Stimulated activated CD4-positive, alpha-beta T cell treated with anti-CD3 and anti-CD28 coated beads, Interleukin-2, amount 100 ng/mL, for 4 hours (primary cell): ENCODE results near the gene MACIR.
A peak's percentile ranks its signal among the peaks of the same experiment; 100 is the strongest.

Experiments used
- DNase-seq: peaks from one replicate; pipeline ENCODE4 v3.0.0-alpha.2; 2020; ENCODE audit warnings: low read depth

MACIR gene

DNA sequence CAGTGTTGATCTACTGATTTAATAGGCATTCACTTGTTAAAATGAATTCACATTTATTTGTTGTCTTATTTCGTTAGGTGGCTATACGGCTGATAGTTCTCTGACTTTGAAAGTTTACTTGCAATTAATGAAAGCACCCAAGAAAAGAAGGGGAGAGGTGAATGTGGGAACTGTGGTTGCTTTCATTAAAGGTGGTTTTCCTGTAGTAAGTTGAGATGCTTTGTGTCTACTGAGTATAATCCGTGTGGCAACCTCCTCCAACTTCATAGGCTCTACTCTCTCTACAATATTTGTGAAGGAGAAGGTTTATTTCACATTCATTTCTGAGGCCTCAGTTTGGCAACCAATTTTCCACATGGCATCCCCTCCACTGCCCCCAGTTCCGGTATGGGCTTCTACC lies 12.8 kb upstream of the MACIR start:
- no peak for DNase-seq

DNA sequence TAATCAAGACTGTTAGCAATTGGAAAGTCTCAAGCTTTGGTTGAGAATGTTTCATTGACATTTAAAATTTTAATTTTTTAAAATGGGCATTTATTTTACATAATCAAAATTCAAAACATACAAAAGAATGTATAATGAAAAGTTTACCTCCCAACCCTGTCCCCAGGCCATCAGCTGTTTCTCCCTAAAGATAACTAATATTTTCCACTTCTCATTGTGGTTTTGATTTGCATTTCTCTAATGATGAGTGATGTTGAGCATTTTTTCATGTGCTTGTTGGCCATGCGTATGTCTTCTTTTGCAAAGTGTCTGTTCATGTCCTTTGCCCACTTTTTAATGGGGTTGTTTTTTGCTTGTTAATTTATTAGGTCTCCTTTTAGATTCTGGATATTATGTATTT lies 11.4 kb upstream of the MACIR start:
- no peak for DNase-seq

DNA sequence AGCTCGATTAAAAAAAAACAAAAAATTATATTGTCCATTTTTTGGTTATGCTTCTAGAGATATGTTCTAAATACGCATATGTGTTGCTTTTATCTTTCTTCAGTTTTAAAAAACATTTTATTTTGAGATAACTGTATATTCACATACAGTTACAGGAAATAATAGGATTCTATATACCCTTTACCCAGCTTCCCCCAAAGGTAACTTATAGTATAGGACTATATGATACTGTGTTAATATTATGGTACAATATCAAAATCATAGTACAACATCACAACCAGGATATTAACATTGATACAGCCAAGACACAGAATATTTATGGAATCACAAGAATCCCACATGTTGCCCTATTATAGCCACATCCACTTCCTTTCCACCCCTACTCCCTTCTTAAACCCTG lies 9.5 kb upstream of the MACIR start:
- no peak for DNase-seq

DNA sequence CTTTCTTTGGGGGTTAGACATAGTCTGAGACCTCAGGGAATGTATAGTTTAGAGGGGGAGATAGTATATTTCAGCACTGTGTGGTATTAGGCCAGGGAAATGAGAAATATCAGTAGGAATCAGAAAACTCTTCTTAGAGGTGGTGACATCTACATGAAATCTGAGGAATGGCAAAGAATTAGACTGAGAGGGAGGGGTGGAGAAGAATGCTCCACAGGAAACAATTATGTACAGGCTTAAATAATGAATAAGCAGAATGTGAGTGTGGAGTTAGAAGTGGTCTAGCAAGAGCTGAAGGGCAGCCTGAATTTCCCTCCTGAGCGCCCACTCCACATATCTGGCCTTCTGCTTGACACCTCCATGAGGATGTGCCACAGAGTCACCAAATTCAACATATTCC lies 3.6 kb upstream of the MACIR start:
- no peak for DNase-seq

DNA sequence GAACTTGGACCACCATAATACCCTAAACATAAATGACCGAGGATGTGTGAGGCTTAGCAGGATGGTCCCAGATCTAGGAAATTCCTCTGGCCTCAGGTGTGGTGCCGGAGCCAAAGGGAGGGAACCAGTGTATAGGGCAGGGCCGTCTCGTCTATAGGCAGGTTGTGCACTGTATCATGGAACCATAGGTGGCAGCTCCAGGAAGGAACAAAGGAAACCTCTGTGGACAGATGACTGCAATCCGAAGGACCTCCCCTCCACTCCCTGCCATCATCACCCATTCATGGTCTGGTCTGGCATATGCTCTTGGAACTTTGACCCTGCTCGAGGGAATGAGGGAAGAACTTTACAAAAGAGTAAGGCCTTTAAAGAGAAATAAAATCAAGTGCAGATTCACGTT lies 2.9 kb upstream of the MACIR start:
- DNase-seq: no peak

DNA sequence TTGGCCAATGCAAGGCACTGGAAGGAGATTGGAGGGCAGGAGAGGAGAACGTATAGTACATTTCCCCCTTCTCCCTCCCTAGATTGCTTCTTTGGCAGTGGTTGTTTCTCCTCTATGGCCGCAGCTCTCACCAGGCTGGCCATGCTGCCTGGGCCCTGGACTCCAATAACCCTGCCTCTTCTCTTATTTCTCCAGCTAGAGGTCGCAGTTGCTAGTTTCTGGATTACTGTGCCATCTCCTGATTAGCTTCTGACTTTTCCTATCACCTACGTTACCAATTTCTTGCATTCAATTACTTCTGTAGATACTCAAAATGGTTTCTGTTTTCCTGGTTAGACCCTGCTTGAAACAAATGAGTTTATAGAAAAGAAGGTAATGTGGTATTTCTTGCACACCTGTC lies 2.4 kb upstream of the MACIR start:
- DNase-seq: no peak

DNA sequence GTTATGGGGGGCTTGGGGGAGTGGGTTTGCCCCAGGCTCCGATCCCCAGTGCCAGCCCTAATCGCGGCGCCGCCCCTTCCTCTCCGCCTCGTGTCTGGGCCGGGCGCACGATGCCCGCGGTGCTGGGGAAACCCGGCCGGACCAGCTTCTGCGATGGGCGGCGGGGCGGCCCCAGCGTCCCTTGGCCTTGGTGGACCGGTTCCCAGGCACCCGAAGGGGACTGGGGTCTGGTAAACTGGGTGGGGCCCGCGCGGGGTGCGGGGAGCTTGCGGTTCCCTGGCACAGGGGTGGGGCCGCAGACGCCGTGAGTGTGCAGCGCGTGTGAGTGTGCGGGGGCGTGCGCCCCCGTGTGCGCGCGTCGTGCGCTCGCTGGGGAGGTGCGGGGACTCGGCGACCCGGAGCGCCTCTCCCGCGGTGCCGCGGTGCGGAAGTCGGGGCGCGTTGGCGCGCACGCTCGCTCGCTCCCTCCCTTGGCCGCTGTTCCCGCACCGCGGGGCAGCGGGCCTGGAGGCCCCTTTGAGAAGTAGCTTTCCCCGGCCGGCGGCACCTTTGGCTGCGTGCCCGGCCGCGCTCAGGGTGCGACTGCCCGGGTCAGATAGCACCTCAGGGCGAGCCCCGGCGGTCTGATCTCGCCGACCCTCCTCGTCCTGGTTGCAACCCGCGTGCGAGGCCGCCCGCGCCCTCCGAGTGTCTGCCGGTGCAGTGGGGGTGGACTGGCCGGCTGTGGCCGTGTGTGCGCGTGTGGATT lies 568 bp downstream of the MACIR start:
- peak; percentile 62 for DNase-seq

DNA sequence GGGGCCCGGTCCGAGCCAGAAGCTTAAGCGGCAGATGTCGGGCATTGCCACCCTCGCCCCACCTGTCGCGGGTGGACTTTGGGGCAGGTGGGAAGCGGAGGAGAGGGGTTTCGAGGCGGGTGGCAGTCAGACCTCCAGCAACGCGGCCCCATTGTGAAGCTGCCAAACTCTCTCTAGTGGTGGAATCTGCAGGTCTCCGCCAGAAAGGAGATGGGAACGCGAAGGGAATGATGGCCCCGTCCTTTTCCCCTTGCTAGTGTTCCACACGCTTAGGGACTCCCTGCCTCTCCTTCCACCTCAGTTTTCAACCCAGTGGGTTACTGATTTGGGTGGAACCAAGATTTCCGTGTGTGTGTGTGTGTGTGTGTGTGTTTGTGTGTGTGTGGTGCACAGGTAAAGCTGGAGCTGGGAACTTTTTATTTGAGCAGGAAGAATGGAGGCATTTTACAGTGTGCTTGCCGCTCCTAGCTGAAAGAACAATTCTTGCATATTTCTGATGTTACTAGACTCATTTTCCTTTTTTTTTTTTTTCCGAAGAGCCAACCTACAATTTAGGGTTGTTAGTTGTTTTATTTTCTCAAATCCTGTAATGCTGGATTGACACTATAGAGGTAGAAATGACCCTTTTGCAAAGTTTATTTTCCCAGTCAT lies 1.3 kb downstream of the MACIR start:
- DNase-seq: no peak

DNA sequence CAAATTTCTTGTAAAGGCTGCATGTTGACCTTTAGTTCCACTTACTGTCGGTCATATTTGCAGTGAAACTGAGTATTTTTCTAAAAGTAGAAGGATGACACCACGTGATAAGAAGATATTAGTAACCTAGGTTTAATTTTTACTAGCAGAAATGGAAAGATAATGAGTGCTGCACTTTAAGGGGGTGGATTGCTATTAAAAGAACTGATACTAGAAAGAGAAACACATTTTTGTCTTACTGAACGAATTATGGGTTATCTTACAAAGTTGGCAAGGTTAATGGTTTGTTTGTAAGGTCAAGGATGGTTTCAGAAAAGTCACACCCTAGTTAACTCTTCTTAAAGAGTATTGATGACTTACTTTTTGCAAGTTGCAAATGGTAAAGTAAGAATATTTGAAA lies 2.4 kb downstream of the MACIR start:
- no peak for DNase-seq

DNA sequence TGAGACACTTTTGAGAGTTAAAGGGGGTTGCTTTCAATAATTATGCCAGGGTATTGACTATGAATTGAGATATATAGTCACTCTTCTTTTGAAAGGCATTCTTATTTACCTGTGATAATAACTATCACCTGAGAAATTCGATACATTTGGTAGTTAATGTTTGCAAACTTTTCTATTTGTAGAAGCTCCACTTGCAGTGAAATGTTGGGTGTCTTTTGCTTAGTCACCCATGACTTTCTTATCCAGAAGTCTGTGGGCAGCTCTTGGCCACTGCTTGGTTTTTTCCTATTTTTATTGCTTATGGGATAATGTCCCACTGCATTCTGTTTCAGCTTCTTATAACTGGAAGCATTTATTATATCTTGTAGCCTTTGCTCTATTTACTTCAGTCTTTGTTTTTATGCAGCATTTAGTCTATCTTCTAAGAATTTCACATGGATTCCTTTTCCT lies 3.9 kb downstream of the MACIR start:
- no peak for DNase-seq

DNA sequence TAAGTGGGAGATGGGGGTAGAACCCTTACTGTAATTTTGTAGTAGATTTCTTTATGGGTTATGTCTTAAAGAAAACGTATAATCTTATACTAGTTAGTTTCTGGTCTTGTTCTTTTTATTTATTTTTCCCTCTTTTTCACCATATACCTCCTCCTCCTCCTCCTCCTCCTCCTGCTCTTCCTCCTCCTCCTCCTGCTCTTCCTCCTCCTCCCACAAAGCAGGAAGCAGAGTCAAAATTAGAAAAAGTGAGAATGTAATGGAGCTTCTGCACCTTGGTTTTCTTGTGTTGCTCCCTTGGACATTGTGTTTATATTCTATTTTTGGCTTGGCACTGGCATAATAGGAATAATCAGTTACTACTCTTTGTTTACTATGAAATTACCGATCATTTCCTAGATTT lies 4.5 kb downstream of the MACIR start:
- DNase-seq: no peak

DNA sequence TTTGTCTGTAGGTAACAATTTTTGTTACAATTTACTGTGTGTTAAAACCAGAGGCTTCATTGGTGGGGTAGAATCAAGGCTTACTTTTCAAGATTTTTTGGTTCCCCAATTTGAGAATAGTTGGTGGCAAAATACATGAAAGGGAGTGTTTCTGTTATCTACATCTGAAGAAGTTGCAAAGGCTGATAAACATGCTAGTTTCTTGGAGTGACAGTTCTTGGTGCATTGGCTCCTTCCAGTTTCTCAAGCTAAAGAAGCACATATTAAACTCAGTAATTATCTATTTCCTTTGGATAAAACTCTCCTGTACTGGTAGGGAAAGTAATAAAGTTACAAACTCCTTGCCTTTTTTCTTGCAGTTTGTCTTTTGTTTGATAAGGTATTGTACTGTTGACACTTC lies 5.9 kb downstream of the MACIR start:
- DNase-seq: no peak

DNA sequence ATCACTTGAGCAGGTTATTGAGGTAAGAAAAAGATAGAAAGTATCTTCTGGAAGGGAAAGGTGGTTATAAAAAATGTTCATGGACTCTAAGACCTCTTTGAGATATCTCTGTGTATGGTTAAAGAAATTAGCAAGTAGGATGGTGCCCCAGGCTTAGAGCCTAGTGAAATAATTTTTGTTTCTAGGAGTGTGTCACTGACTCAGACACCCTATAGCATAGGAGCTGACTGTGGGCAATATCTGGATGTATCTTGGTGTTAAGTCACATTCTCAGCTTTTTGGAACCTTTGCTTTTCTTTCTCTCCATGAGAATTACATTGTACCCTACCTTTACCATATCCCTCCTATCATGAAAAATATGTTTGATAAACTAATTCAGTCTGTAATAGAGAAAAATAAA lies 12.0 kb downstream of the MACIR start:
- no peak for DNase-seq

DNA sequence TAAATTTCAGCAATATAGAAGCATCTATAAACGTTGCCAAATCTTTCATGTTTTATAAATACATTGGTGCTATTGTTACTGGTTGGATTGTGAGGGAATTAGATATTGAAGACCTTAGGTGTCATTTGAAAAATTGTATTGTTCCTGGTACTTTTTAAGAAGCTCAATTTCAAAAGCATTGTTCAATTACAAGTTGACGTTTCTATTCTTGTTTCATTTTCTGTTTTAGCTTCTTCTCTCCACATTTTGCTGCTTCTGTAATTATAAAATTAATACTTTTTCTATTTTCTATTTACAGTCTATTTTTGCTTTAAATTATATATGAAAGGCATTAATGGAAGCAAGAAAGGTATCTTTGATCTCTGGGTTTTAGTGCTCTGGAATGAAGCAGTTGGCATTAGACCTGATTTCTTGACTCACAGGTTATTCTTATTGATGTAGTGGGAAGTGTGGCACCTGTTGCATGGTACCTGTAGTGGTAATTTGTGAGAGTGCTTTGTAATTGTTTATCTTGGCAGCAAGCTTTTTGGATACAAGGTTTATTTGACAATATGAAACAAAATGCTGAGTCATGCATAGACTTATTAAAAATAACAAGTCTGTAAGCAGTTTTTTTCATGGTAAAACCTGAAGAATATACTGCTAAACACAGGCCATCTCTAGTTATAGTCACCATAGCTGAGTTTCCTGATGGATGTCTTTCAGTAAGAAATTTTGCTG lies 13.2 kb downstream of the MACIR start:
- no peak for DNase-seq

DNA sequence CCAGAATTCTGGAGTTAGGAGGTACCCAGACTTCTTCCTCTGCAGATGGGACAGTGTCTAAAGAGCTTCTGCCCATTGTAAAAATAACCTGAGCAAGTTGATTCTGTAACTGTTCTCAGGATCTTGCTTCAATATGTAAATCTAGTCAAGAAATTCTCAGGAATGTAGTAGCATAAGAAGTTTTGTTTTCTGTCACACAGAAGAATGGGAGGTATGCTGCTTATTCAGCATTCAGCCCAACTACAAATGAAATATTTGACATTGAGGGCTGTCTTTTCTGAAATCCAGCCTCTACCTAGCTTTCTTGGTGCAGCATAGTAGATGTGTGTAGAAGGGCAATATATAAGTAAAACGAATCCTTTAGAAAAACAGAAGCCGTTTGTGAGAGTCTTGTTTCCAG lies 13.8 kb downstream of the MACIR start:
- no peak for DNase-seq

DNA sequence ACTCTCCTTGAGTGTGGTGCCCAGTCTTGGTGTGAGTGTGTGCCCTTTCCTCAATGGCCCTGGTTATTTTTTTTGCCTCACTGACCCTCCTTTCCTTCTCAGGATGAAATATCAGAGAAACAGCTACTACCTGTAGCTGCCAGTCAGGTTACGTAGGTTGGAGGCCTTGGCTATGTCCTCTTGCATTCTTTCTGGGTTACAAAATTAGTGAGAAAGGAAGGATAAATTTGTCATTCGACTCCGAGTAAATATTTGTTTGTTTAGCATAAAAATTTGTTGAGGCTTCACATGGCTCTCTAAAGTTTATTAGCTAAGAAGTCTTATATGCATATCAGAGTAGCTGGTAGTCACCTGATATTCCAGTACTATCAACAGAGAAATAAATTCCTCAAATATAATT lies 15.4 kb downstream of the MACIR start:
- DNase-seq: no peak

DNA sequence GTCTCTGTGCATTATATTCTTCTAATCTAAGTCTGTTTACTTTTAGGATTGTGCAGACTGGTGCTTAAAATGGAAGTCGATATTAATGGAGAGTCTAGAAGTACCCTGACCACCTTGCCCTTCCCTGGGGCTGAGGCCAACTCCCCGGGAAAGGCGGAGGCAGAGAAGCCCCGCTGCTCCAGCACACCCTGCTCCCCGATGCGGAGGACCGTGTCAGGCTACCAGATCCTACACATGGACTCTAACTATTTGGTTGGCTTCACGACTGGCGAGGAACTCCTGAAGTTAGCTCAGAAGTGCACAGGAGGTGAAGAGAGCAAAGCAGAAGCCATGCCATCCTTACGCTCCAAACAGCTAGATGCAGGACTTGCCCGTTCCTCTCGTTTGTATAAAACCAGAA lies 17.3 kb downstream of the MACIR start:
- DNase-seq: no peak

DNA sequence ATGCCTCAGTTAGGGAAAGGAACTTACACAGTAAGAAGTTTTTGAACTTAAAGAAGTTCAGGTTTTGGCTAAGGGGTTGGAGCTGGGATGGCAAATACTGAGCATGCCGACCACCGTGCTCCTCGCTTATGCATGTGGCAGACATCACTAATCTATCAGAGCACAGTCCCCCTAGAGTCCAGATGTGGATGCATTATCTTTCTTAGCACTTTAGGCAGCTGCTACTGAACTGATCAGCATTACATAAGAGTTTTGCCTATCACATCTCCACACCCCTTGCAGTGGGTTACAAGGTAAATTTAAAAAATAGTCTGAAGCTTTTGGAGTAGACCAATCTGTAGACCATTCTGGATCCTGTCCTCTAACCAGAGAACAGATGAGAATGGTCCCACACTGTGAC lies 22.4 kb downstream of the MACIR start:
- DNase-seq: no peak

DNA sequence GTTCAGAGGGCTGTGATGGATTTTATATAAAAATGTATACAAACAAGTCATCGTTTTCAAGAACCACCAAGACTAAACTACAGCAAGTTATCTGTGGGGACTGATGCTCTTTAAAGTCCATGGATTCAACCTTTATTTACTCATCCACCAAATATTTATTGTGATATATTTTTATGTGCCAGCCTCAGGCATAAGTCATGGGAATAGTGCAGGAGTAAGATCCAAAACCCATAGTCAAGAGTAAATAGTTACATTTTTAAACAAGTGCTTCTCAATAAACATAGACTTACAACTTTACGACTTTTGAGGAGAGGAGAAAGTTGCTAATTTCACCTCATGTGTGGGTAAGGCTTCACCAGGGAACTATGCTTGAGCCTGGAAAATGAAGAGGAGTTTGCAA lies 24.6 kb downstream of the MACIR start:
- DNase-seq: no peak

DNA sequence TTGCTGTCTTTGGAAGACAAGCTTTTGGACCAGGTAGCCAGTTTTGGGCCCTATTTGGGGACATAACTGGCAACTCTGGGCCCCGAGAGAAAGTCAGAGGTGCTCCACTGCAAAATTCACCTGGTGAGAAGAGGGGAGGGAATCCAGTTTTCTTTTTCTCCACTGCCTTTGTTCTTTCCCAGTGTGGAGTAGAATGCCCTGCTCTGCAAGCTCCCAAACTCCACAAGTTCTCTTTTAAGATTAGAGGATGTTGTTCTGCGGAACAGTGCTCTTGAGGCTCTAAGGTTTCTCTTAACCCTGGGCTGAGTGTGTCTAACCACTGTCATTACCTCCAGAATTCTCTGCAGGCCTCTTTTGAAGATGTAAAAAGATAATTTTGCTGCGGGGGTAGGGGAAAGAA lies 25.3 kb downstream of the MACIR start:
- DNase-seq: no peak

DNA sequence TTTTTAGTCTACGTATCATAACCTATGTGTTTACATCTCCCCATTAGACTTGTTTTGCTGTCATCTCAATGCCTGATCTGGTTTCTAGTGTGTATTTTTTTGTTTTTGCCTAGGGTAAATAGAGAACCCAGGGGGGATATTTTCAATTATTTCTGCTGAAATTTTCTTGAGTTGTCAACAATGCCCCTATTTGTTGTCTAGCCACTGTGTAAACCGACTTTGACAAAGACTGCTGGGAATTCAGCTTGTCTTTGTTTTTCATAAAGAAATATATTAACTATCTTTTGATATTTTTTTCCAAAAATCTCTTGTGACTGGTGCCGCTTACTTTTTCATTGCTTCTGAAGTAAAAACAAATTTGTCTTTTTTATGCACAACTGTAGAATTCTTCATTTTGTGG lies 28.1 kb downstream of the MACIR start:
- no peak for DNase-seq

DNA sequence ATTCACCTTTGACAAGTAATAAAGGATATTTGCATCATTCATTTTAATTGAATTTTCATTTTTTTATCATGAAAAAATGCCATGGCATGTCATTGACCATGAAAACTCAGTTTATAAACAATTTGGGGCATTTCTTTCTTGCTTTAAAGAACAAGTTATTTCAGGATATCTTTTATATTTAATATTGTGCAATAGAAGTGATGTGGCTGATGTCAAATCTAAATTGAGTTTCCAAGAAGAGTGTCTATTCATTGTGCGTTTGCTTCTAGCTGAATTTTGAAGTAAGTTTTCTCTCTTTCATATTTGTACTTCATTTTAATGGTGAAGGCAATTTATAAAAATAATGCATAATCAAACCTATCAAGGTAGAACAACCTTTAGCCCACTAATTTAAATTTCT lies 30.5 kb downstream of the MACIR start:
- no peak for DNase-seq

DNA sequence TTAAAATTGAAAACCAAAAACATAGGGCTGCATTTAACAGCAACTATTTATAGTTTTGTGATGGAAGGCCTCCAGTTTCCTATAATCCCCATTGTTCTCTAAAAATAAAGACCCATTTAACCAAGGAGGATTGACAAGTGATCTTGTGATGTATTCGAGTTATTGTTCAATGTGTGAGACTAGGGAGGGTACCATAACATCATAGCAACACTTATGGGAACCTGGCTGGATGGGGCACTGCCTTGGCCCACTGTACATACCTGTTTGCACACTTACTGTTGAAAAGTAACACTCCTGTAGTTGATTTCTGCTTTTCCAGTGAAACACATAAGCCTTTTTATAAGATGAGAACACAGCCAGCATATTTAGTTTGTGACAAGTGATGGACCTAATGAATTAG lies 32.3 kb downstream of the MACIR start:
- no peak for DNase-seq
